ENCODE data around the gene SLC50A1.

The SLC50A1 gene

DNA sequence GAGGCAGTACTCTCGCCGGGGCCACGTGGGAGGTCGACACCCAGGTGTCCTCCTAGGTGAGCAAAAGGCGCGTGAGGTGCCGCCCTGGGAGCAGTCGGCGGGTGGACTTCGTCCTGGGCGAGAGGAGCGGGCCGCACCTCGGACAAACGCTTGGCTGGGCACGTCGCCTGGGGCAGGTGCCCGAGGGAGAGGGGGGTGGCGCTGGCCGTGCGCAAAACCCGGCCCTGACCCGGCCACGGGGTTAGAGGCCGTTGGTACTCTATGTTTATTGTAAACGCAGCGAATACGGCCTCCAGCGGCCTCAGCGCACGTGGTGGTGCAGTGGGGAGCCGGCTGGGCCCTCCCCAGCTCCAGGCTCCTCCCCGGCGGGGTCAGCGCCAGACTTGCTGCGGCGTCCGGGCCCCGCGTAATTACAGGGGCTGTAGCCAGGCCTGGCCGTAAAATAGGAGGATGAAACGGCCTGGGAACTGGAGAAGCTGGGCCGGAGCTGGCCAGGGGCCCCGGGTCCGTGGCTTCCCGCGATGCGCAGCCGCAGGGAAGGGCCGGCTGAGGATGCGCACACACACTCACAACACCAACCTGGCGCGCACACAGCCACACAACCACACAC lies 9.6 kb upstream of the SLC50A1 start:
- Mint-ChIP-seq H3K4me1 (ENCODE audit: low read depth) (peaks cover 18% of the 10 kb centered on the region), H3K27me3 (ENCODE audit: low read depth) (peaks cover 70% of the 10 kb centered on the region), H3K4me3 (peak overlapping the region; percentile 14), H3K27ac (no peak overlapping the region), H3K9me3 (no peaks in the 10 kb centered on the region), H3K36me3 (ENCODE audit: low read depth) (peaks cover 2% of the 10 kb centered on the region)

DNA sequence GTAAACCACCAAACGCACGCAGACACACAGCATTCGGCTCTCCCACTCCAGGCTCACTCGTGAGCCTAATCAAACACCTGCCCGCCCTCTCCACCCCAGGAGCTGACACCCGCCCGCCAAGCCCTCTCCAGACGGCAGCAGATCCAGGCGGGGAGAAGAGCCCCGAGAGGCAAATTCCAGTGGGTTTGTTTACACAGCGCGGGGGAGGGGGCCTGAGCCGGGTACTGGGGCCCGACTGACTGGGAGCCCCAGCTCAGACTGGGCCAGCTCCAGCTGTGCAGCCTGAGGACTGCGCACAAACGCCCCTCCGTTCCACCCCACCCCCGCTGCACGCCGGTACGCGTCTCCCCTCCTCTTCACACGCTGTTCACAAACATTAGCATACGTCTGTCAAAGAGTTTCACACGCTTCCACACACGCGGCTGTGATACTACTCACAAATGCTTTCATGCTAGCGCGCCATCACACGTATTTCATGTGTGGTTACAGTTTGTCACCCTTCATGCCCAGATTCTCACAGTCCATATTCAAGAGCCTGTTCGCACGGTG lies 9.0 kb upstream of the SLC50A1 start:
- Mint-ChIP-seq H3K27ac (no peak overlapping the region), H3K4me1 (ENCODE audit: low read depth) (peaks cover 18% of the 10 kb centered on the region), H3K9me3 (no peaks in the 10 kb centered on the region), H3K27me3 (ENCODE audit: low read depth) (peaks cover 65% of the 10 kb centered on the region), H3K36me3 (ENCODE audit: low read depth) (peaks cover 2% of the 10 kb centered on the region), H3K4me3 (peak overlapping the region; percentile 70)

DNA sequence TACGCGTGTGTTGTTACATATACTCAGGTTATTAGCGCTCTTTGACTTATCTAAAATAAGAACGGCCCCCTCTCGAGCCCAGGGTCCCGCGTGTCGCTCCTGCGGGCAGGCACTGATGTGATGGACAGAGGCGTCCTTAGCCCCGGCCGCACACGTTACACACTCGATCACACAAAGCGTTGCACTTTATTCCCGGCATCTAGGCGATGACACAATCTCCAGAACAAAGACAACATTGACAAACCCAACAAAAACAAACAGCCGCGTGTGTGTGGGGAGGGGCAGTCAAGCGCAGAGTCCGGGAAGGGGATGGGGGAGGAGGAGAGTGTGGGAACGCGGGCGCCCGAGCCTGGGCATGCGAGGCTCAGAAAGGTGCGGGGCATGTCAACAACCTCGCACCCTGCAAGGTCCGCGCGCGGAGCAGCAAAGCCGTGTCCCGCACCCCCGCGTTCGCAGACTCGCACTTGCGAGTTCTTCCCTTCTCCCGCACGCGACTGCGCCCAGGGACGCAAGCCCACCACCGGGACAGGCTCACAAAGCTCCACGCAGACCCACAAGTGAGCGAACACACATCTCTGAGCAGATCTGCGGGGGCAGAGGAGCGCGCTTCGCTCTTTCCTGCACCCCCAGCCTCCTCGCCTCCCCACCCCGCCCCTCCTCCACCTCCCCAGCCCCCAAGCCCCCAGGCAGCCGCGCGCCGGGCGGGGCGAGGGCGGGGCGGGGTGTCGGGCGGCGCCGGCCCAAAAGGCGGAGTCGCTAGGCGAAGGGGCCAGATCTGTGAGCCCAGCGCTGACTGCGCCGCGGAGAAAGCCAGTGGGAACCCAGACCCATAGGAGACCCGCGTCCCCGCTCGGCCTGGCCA lies 8.3 kb upstream of the SLC50A1 start, which contains the start of gene EFNA1:
Gene EFNA1, plus strand, starts transcription at position 772 of the 862 bp plus-strand sequence. CDS start 102 bp downstream, outside the sequence.
- peaks cover 65% of the 10 kb centered on the region for H3K27me3 Mint-ChIP-seq (ENCODE audit: low read depth)
- H3K4me3 Mint-ChIP-seq = peak within 1 kb of the TSS; percentile 70
- peaks cover 2% of the 10 kb centered on the region for H3K36me3 Mint-ChIP-seq (ENCODE audit: low read depth)
- no peaks in the 10 kb centered on the region for H3K9me3 Mint-ChIP-seq
- H3K27ac Mint-ChIP-seq = no peak within 1 kb of the TSS
- H3K4me1 Mint-ChIP-seq (ENCODE audit: low read depth) = peaks cover 18% of the 10 kb centered on the region

DNA sequence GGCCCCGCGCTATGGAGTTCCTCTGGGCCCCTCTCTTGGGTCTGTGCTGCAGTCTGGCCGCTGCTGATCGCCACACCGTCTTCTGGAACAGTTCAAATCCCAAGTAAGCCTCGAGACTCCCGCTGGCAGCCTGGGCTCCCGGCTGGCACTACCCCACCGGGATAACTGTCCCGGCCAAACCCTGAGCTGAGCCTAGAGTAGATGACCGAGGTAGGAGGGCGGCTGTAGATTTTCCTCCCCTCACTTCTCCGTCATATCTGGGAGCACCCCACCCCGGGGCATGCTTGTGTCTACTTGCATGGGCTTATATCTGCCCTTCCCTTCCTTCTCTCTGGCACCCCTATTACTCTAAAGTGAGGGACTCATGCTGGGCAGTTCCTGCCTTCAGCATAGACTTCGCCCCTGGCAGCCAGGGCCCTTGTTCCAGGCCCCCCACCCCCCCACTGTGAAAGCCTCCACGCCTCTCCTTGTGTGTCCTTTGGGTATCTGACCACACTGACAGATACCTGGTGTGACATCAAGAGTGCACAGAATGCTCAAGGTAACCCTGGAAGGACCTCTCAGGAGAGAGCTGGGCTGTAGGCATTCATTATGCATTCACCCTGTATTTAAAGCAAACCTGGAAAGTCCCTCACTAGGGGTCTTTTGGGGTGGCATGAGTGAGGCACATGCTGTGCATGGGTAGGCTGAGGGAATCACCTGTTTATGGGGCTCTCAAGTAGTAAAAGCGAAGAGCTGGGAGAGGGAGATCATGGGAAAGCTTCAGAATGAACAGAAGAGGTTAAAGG lies 7.5 kb upstream of the SLC50A1 start:
- Mint-ChIP-seq H3K36me3 (ENCODE audit: low read depth) (peaks cover 2% of the 10 kb centered on the region), H3K9me3 (no peaks in the 10 kb centered on the region), H3K4me1 (ENCODE audit: low read depth) (peaks cover 18% of the 10 kb centered on the region), H3K4me3 (peak overlapping the region; percentile 65), H3K27ac (no peak overlapping the region), H3K27me3 (ENCODE audit: low read depth) (peaks cover 65% of the 10 kb centered on the region)

DNA sequence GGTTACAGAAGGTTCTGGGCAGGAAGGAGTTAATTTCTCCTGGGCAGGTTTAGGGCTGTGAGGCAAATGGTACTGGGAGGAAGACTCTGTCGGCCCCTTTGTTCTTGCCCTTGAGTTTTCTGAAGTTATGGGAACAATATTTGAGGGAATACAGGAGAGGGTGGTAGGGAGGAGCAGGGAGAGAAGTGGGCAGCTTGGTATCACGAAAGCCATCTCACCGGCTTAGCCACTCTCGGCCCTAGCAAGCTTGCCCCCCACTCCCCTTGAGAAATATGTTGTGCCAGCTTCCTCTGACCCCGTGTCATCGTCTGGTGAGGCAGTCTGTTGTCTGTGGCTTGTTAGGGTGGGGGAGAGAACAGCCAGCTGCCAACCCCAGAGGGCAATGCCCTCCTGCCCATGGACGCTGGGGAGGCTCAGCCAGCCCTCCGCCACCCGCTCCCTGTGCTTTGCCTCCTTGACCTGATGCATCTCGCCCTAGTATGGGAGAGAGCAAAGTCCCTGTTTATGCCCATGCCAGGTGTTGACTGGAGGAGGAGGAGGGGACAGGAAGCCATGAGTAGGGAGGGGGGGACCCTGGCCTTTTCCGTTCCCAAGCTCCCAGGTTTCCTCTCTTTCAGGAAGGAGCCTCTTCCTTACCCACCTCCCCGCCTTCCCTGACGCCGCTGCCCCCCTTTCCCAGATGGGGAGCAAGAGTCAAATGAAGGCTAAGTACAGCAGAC lies 6.7 kb upstream of the SLC50A1 start:
- H3K4me3 Mint-ChIP-seq = peak overlapping the region; percentile 65
- H3K27me3 Mint-ChIP-seq (ENCODE audit: low read depth) = peaks cover 60% of the 10 kb centered on the region
- H3K9me3 Mint-ChIP-seq = no peaks in the 10 kb centered on the region
- no peak overlapping the region for H3K27ac Mint-ChIP-seq
- H3K36me3 Mint-ChIP-seq (ENCODE audit: low read depth) = peaks cover 2% of the 10 kb centered on the region
- peaks cover 20% of the 10 kb centered on the region for H3K4me1 Mint-ChIP-seq (ENCODE audit: low read depth)

- H3K9me3 Mint-ChIP-seq = no peaks in the 10 kb centered on the region
- peaks cover 45% of the 10 kb centered on the region for H3K27me3 Mint-ChIP-seq (ENCODE audit: low read depth)
- H3K4me1 Mint-ChIP-seq (ENCODE audit: low read depth) = peaks cover 29% of the 10 kb centered on the region
- H3K27ac Mint-ChIP-seq = no peak overlapping the region
- H3K4me3 Mint-ChIP-seq = no peak overlapping the region
- peaks cover 2% of the 10 kb centered on the region for H3K36me3 Mint-ChIP-seq (ENCODE audit: low read depth)
Measured at GRCh38 chr1:155130272-155131006, 5.2 kb upstream of the SLC50A1 start.

GRCh38 chr1:155131285-155131684 lies 4.4 kb upstream of the SLC50A1 start:
- Mint-ChIP-seq H3K9me3 (no peaks in the 10 kb centered on the region), H3K36me3 (ENCODE audit: low read depth) (peaks cover 5% of the 10 kb centered on the region), H3K4me3 (no peak overlapping the region), H3K4me1 (ENCODE audit: low read depth) (peaks cover 29% of the 10 kb centered on the region), H3K27me3 (ENCODE audit: low read depth) (peaks cover 39% of the 10 kb centered on the region), H3K27ac (no peak overlapping the region)

GRCh38 chr1:155131856-155132255 lies 3.8 kb upstream of the SLC50A1 start:
- Mint-ChIP-seq H3K36me3 (ENCODE audit: low read depth) (peaks cover 3% of the 10 kb centered on the region), H3K27me3 (ENCODE audit: low read depth) (peaks cover 33% of the 10 kb centered on the region), H3K4me3 (no peak overlapping the region), H3K27ac (no peak overlapping the region), H3K4me1 (ENCODE audit: low read depth) (peaks cover 31% of the 10 kb centered on the region), H3K9me3 (no peaks in the 10 kb centered on the region)

- Mint-ChIP-seq H3K4me3 (no peak overlapping the region), H3K27me3 (ENCODE audit: low read depth) (peaks cover 16% of the 10 kb centered on the region), H3K9me3 (no peaks in the 10 kb centered on the region), H3K4me1 (ENCODE audit: low read depth) (peaks cover 31% of the 10 kb centered on the region), H3K27ac (no peak overlapping the region), H3K36me3 (ENCODE audit: low read depth) (peaks cover 14% of the 10 kb centered on the region)
Measured at GRCh38 chr1:155133799-155134281, 1.8 kb upstream of the SLC50A1 start.

- Mint-ChIP-seq H3K27ac (no peak overlapping the region), H3K4me1 (ENCODE audit: low read depth) (peaks cover 32% of the 10 kb centered on the region), H3K27me3 (ENCODE audit: low read depth) (peaks cover 11% of the 10 kb centered on the region), H3K9me3 (no peaks in the 10 kb centered on the region), H3K36me3 (ENCODE audit: low read depth) (peaks cover 16% of the 10 kb centered on the region), H3K4me3 (peak overlapping the region; percentile 99)
Measured at GRCh38 chr1:155134322-155134721, 1.3 kb upstream of the SLC50A1 start.

GRCh38 chr1:155134880-155135414 lies 705 bp upstream of the SLC50A1 start:
- H3K27me3 Mint-ChIP-seq (ENCODE audit: low read depth) = peaks cover 6% of the 10 kb centered on the region

DNA sequence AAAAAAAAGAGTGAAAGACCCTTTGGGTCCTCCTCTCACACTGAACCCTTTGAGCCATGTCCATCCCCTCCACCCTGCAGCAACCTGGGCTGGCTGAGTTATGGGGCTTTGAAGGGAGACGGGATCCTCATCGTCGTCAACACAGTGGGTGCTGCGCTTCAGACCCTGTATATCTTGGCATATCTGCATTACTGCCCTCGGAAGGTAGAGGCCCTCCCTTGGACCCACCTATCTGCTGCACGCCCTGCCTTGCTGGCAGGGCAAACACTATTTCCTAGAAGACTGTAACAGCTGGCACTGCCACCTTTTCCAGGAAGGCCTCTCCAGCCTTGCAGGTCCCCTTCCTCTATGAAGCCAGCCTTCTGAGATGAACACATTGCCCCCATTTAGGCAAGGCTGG lies 1.1 kb downstream of the SLC50A1 start:
- H3K4me1 Mint-ChIP-seq (ENCODE audit: low read depth) = peaks cover 37% of the 10 kb centered on the region
- H3K36me3 Mint-ChIP-seq (ENCODE audit: low read depth) = peaks cover 17% of the 10 kb centered on the region
- no peaks in the 10 kb centered on the region for H3K27me3 Mint-ChIP-seq (ENCODE audit: low read depth)
- peak overlapping the region; percentile 99 for H3K4me3 Mint-ChIP-seq
- no peaks in the 10 kb centered on the region for H3K9me3 Mint-ChIP-seq
- H3K27ac Mint-ChIP-seq = peak overlapping the region; percentile 97

More at GRCh38 chr1:155134880-155135414, 705 bp upstream of the SLC50A1 start:
- Mint-ChIP-seq H3K4me3 (peak overlapping the region; percentile 99), H3K4me1 (ENCODE audit: low read depth) (peaks cover 32% of the 10 kb centered on the region), H3K9me3 (no peaks in the 10 kb centered on the region), H3K36me3 (ENCODE audit: low read depth) (peaks cover 16% of the 10 kb centered on the region), H3K27ac (peak overlapping the region; percentile 97)

All from T-helper 1 cell treated with Interleukin-12 subunit alpha and Interleukin-12 subunit beta and Interleukin-4 antibody, amounts not matched to agents 30 μg/mL and 1 μg/mL, for 36 hours (primary cell).